Measurements from ENCODE around the gene SGPP2.
"Not testable (repeated sequence)": the region's sequence is repeated elsewhere in the genome, so short reads cannot be mapped to it uniquely, and the experiment has no call there.

The SGPP2 gene

GRCh38 chr2:222427646-222428301 is 3.4 kb downstream of the SGPP2 start:
- no peak for DNase-seq

GRCh38 chr2:222430071-222430470 is 5.7 kb downstream of the SGPP2 start:
- DNase-seq, result no peak

GRCh38 chr2:222430681-222431080 is 6.3 kb downstream of the SGPP2 start:
- no peak for DNase-seq

- no peak for DNase-seq
These were observed 7.5 kb downstream of the SGPP2 start for GRCh38 chr2:222431869-222432268.

- no peak for DNase-seq
These were observed 9.2 kb downstream of the SGPP2 start for GRCh38 chr2:222433332-222434173.

- no peak for DNase-seq
These were observed 9.9 kb downstream of the SGPP2 start for GRCh38 chr2:222434204-222434603.

- not testable (repeated sequence) for DNase-seq
These were observed 11.2 kb downstream of the SGPP2 start for GRCh38 chr2:222435400-222436039.

GRCh38 chr2:222436040-222436413 is 11.7 kb downstream of the SGPP2 start:
- no peak for DNase-seq

GRCh38 chr2:222439692-222440091 is 15.3 kb downstream of the SGPP2 start:
- DNase-seq, result no peak

GRCh38 chr2:222440673-222441422 is 16.5 kb downstream of the SGPP2 start:
- DNase-seq, result peak; percentile 88

GRCh38 chr2:222442665-222443064 is 18.3 kb downstream of the SGPP2 start:
- DNase-seq, result peak; percentile 55

- peak; percentile 29 for DNase-seq
These were observed 20.9 kb downstream of the SGPP2 start for GRCh38 chr2:222445227-222445626.

GRCh38 chr2:222447131-222447530 is 22.8 kb downstream of the SGPP2 start:
- DNase-seq, result no peak

GRCh38 chr2:222448748-222449181 is 24.4 kb downstream of the SGPP2 start:
- peak; percentile 93 for DNase-seq

GRCh38 chr2:222450021-222450420 is 25.7 kb downstream of the SGPP2 start:
- no peak for DNase-seq

GRCh38 chr2:222451224-222451674 is 26.9 kb downstream of the SGPP2 start:
- DNase-seq, result peak; percentile 65

GRCh38 chr2:222452422-222452950 is 28.1 kb downstream of the SGPP2 start:
- no peak for DNase-seq

GRCh38 chr2:222456479-222457077 is 32.2 kb downstream of the SGPP2 start:
- peak; percentile 9 for DNase-seq

GRCh38 chr2:222459983-222460382 is 35.6 kb downstream of the SGPP2 start:
- no peak for DNase-seq

GRCh38 chr2:222465746-222466145 is 41.4 kb downstream of the SGPP2 start:
- no peak for DNase-seq

- no peak for DNase-seq
These were observed 44.0 kb downstream of the SGPP2 start for GRCh38 chr2:222468346-222468745.

Measured in fibroblast of skin of abdomen (primary cell).